Tibial nerve (tissue), 4 donors: ENCODE measurements around the gene B4GALT5.

ENCODE experiments used
- EP300 ChIP-seq, 2 donors: sonication (generic); formaldehyde crosslinking; IDR thresholded peaks; one replicate each; pipeline ENCODE4 v1.6.1; 2017; ENCODE audit warnings: antibody characterized with exemption in 2 of 2, mild to moderate bottlenecking in 1 of 2
- POLR2A ChIP-seq, 2 donors: fragments of 450-650 bp; IDR thresholded peaks; one replicate each; pipeline ENCODE4 v1.6.1; 2017; ENCODE audit warnings: antibody characterized with exemption in 2 of 2, mild to moderate bottlenecking in 2 of 2, moderate library complexity in 2 of 2
- TF ChIP-seq, protein P1 (sequence below), 5 experiments: fragments of 200-600 bp in 3 of 5; fragments of 450-650 bp in 2 of 5; sonication (generic) in 3 of 5; IDR thresholded peaks; one replicate each; pipeline ENCODE4 v1.5.1; 2016 to 2019; ENCODE audit warnings: antibody characterized with exemption in 5 of 5, mild to moderate bottlenecking in 3 of 5, moderate library complexity in 2 of 5

DNA sequence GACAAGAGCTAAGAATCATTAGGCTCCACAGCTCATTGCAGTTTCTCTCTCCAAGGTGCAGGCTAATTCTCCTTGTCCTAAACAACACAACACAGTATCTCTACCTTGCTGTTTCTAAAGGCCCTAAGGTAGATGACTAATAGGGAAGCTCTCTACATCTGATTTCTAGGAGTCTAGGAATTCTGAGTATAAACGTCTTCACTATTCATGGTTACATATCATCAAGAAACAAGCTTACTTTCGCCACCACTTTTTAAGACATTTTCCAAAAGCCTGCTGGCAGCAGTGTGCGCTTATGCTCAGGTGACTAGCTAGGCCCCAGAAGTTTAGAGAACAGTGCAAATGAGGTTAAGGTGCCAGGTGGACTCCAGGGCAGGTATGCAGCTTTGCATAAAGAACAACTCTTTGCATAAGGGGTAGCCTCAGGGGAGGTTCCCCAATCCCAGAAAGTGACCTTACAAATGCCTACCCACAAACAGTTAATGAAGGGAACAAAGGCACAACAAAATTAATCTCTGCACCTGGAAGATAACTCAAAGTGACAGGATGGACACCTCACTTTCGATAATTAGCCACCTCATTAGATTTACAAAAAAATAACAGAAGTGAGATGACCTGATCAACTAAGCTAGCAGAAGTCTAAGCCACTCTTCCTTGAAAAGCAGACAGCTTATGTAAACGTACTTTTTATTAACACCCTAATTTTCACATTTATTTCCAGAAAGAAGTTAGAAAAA lies 20.1 kb downstream of the B4GALT5 start:
- TF ChIP-seq, protein P1, sequence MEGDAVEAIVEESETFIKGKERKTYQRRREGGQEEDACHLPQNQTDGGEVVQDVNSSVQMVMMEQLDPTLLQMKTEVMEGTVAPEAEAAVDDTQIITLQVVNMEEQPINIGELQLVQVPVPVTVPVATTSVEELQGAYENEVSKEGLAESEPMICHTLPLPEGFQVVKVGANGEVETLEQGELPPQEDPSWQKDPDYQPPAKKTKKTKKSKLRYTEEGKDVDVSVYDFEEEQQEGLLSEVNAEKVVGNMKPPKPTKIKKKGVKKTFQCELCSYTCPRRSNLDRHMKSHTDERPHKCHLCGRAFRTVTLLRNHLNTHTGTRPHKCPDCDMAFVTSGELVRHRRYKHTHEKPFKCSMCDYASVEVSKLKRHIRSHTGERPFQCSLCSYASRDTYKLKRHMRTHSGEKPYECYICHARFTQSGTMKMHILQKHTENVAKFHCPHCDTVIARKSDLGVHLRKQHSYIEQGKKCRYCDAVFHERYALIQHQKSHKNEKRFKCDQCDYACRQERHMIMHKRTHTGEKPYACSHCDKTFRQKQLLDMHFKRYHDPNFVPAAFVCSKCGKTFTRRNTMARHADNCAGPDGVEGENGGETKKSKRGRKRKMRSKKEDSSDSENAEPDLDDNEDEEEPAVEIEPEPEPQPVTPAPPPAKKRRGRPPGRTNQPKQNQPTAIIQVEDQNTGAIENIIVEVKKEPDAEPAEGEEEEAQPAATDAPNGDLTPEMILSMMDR (IDR thresholded peaks at IDR 0.05) = no peak
- TF ChIP-seq POLR2A (IDR thresholded peaks at IDR 0.05) = no peak
- no peak for TF ChIP-seq EP300 (IDR thresholded peaks at IDR 0.05)
